ENCODE results near the gene CMTM8. TPM values are rescaled to one million over a fixed set of nuclear protein-coding genes. Genes with fewer than 3 reads are reported as not detected.

CMTM8 gene
- total and polyA plus RNA-seq, 2 experiments from 2014 or later = 19.9 to 24.5 TPM

DNA sequence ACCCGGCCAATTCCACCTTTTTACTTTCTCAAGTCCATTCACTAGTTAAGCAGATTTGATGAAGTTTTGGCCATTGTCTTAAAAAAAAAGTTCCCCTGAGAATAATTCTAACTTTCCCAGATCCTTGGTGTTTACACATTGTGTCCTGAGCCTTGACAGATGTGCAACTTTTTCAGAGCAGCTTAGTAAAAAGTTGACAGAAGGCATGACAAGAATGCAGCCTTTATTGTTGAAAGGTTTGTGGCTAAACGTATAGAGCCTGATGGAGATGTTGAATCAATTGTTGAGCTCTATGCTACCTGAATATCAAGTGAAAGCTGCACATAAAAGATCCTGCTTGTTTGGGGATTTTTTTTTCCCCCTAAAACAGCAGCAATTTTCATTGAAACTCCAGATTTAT is 77.8 kb downstream of the CMTM8 start (continued):
- TF ChIP-seq EZH2phosphoT487 (IDR thresholded peaks at IDR 0.05; ENCODE audit: unreplicated experiment) = no peak
- no peak for TF ChIP-seq ZNF114 (CRISPR knock-in tag; IDR thresholded peaks at IDR 0.05)
- TF ChIP-seq ZNF331 (CRISPR knock-in tag; IDR thresholded peaks at IDR 0.05; ENCODE audit: low read depth) = no peak
- TF ChIP-seq, protein P1, sequence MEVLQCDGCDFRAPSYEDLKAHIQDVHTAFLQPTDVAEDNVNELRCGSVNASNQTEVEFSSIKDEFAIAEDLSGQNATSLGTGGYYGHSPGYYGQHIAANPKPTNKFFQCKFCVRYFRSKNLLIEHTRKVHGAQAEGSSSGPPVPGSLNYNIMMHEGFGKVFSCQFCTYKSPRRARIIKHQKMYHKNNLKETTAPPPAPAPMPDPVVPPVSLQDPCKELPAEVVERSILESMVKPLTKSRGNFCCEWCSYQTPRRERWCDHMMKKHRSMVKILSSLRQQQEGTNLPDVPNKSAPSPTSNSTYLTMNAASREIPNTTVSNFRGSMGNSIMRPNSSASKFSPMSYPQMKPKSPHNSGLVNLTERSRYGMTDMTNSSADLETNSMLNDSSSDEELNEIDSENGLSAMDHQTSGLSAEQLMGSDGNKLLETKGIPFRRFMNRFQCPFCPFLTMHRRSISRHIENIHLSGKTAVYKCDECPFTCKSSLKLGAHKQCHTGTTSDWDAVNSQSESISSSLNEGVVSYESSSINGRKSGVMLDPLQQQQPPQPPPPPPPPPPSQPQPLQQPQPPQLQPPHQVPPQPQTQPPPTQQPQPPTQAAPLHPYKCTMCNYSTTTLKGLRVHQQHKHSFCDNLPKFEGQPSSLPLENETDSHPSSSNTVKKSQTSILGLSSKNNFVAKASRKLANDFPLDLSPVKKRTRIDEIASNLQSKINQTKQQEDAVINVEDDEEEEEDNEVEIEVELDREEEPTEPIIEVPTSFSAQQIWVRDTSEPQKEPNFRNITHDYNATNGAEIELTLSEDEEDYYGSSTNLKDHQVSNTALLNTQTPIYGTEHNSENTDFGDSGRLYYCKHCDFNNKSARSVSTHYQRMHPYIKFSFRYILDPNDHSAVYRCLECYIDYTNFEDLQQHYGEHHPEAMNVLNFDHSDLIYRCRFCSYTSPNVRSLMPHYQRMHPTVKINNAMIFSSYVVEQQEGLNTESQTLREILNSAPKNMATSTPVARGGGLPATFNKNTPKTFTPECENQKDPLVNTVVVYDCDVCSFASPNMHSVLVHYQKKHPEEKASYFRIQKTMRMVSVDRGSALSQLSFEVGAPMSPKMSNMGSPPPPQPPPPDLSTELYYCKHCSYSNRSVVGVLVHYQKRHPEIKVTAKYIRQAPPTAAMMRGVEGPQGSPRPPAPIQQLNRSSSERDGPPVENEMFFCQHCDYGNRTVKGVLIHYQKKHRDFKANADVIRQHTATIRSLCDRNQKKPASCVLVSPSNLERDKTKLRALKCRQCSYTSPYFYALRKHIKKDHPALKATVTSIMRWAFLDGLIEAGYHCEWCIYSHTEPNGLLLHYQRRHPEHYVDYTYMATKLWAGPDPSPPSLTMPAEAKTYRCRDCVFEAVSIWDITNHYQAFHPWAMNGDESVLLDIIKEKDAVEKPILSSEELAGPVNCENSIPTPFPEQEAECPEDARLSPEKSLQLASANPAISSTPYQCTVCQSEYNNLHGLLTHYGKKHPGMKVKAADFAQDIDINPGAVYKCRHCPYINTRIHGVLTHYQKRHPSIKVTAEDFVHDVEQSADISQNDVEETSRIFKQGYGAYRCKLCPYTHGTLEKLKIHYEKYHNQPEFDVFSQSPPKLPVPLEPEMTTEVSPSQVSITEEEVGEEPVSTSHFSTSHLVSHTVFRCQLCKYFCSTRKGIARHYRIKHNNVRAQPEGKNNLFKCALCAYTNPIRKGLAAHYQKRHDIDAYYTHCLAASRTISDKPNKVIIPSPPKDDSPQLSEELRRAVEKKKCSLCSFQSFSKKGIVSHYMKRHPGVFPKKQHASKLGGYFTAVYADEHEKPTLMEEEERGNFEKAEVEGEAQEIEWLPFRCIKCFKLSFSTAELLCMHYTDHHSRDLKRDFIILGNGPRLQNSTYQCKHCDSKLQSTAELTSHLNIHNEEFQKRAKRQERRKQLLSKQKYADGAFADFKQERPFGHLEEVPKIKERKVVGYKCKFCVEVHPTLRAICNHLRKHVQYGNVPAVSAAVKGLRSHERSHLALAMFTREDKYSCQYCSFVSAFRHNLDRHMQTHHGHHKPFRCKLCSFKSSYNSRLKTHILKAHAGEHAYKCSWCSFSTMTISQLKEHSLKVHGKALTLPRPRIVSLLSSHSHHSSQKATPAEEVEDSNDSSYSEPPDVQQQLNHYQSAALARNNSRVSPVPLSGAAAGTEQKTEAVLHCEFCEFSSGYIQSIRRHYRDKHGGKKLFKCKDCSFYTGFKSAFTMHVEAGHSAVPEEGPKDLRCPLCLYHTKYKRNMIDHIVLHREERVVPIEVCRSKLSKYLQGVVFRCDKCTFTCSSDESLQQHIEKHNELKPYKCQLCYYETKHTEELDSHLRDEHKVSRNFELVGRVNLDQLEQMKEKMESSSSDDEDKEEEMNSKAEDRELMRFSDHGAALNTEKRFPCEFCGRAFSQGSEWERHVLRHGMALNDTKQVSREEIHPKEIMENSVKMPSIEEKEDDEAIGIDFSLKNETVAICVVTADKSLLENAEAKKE (CRISPR knock-in tag; IDR thresholded peaks at IDR 0.05) = no peak

DNA sequence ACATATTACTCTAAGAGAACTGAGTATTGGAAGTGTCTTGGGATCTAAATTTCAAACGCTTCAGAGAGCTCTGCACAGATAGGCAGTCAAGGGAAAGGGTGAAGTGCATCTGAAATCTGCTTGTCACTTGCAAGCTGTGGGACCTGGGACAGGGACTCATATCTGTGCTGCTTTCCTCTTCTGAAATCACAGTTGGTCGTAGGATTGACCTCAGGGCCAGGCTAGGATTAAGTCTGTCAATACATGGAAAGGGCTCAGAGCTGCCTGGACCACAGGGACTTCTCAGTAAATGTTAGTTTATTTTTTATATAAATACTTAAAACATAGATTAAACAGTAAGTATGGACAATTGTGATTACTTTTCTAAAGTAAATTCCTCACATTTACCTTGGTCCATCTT is 78.5 kb downstream of the CMTM8 start:
- no peak overlapping the region for H3K4me3 ChIP-seq
- H3K27me3 Mint-ChIP-seq (ENCODE audit: insufficient read depth, low read depth, poor library complexity) = peaks cover 7% of the 10 kb centered on the region
- no peak overlapping the region for H3K4me2 ChIP-seq
- no peaks in the 10 kb centered on the region for H3K79me2 ChIP-seq (replicated peaks; ENCODE audit: insufficient read depth)
- no peaks in the 10 kb centered on the region for H3K36me3 ChIP-seq (ENCODE audit: insufficient read depth)
- peaks cover 39% of the 10 kb centered on the region for H3K4me1 Mint-ChIP-seq
- H3K27me3 ChIP-seq (ENCODE audit: insufficient read depth) = no peaks in the 10 kb centered on the region
- H3K9me3 Mint-ChIP-seq = no peaks in the 10 kb centered on the region
- H3K36me3 Mint-ChIP-seq (ENCODE audit: low read depth) = no peaks in the 10 kb centered on the region
- H3K9me2 ChIP-seq (ENCODE audit: insufficient read depth) = peaks cover 5% of the 10 kb centered on the region; the same call in 1 of the 2 replicates
- H4K20me1 ChIP-seq (replicated peaks; ENCODE audit: insufficient read depth) = no peaks in the 10 kb centered on the region
- H3K4me1 ChIP-seq (ENCODE audit: insufficient read depth) = peaks cover 34% of the 10 kb centered on the region
- no peak overlapping the region for H3K27ac Mint-ChIP-seq
- H2AFZ ChIP-seq = no peak overlapping the region
- no peak overlapping the region for H3K4me3 Mint-ChIP-seq
- H3K27ac ChIP-seq (ENCODE audit: low read depth) = no peak overlapping the region; the same call in 1 of the 2 replicates
- ATAC-seq (no peak), DNase-seq (ENCODE audit: low spot score) (no peak)
- no peaks in the 10 kb centered on the region for H3F3A ChIP-seq (replicated peaks; ENCODE audit: low read depth)
- TF ChIP-seq ZNF331 (CRISPR knock-in tag; IDR thresholded peaks at IDR 0.05; ENCODE audit: low read depth) = no peak
- TF ChIP-seq, protein P1 (CRISPR knock-in tag; IDR thresholded peaks at IDR 0.05) = no peak
- no peak for TF ChIP-seq NANOG (IDR thresholded peaks at IDR 0.05; ENCODE audit: borderline replicate concordance)
- TF ChIP-seq POLR2AphosphoS5 (IDR thresholded peaks at IDR 0.05; ENCODE audit: low read depth) = no peak
- no peak for TF ChIP-seq CREB1 (CRISPR knock-in tag; IDR thresholded peaks at IDR 0.05; ENCODE audit: low read depth)
- TF ChIP-seq, protein P2, sequence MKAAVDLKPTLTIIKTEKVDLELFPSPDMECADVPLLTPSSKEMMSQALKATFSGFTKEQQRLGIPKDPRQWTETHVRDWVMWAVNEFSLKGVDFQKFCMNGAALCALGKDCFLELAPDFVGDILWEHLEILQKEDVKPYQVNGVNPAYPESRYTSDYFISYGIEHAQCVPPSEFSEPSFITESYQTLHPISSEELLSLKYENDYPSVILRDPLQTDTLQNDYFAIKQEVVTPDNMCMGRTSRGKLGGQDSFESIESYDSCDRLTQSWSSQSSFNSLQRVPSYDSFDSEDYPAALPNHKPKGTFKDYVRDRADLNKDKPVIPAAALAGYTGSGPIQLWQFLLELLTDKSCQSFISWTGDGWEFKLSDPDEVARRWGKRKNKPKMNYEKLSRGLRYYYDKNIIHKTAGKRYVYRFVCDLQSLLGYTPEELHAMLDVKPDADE (IDR thresholded peaks at IDR 0.05) = no peak
